HUES64 (cell line): ENCODE data around the gene DIP2C.
"Not testable (repeated sequence)": the region's sequence is repeated elsewhere in the genome, so short reads cannot be mapped to it uniquely, and the experiment has no call there.

Experiments
- H3K27ac ChIP-seq: 2 replicates; pipeline ENCODE4 v1.7.0; 2013; ENCODE audit warnings: low read depth, low read length, inconsistent platforms
- H3K27me3 ChIP-seq: 2 replicates; pipeline ENCODE4 v1.6.1; 2013; ENCODE audit warnings: mild to moderate bottlenecking, low read length; ENCODE audit not compliant: insufficient read depth
- H3K36me3 ChIP-seq: 2 replicates; pipeline ENCODE4 v1.6.1; 2013; ENCODE audit warnings: mild to moderate bottlenecking, low read length; ENCODE audit not compliant: insufficient read depth
- H3K4me1 ChIP-seq: 2 replicates; pipeline ENCODE4 v1.6.1; 2013; ENCODE audit warnings: mild to moderate bottlenecking, low read length, moderate library complexity; ENCODE audit not compliant: insufficient read depth
- H3K4me3 ChIP-seq: 2 replicates; pipeline ENCODE4 v1.5.1; 2013; ENCODE audit warnings: mild to moderate bottlenecking, low read length, moderate library complexity
- H3K9ac ChIP-seq: 2 replicates; pipeline ENCODE4 v1.6.1; 2013; ENCODE audit warnings: mild to moderate bottlenecking, low read depth, low read length
- H3K9me3 ChIP-seq: 2 replicates; pipeline ENCODE4 v1.6.1; 2013; ENCODE audit warnings: low read depth, low read length; ENCODE audit not compliant: insufficient read depth
- WGBS: fragments of 150-250, 120-280 bp; methylation state at CpG from one replicate; pipeline ENCODE4 v1.1.7; 2013; ENCODE audit warnings: missing lambda C conversion rate; 5-methylcytosine and 5-hydroxymethylcytosine counted together

Gene DIP2C

GRCh38 chr10:406976-407375 lies 282.5 kb downstream of the DIP2C start:
- Histone ChIP-seq H3K4me3 (no peak overlapping the region), H3K4me1 (no peaks in the 10 kb centered on the region; the same call in 1 of the 2 replicates), H3K9me3 (no peaks in the 10 kb centered on the region), H3K27me3 (no peaks in the 10 kb centered on the region), H3K36me3 (peaks cover 24% of the 10 kb centered on the region), H3K9ac (no peak overlapping the region), H3K27ac (no peak overlapping the region)
- WGBS, result 97% methylated on average over 13 of the region's 13 CpGs

- peaks cover 24% of the 10 kb centered on the region for H3K36me3 ChIP-seq
- H3K4me1 ChIP-seq, result no peaks in the 10 kb centered on the region; the same call in 1 of the 2 replicates
- no peak overlapping the region for H3K9ac ChIP-seq
- no peaks in the 10 kb centered on the region for H3K9me3 ChIP-seq
- WGBS, result 86% methylated on average over 12 of the region's 12 CpGs
- H3K27ac ChIP-seq, result no peak overlapping the region
- no peak overlapping the region for H3K4me3 ChIP-seq
- no peaks in the 10 kb centered on the region for H3K27me3 ChIP-seq
Measured at GRCh38 chr10:405648-406047, 283.8 kb downstream of the DIP2C start.

- Histone ChIP-seq H3K27me3 (no peaks in the 10 kb centered on the region), H3K9me3 (no peaks in the 10 kb centered on the region), H3K4me1 (no peaks in the 10 kb centered on the region; the same call in 1 of the 2 replicates), H3K36me3 (peaks cover 24% of the 10 kb centered on the region), H3K4me3 (no peak overlapping the region), H3K9ac (no peak overlapping the region), H3K27ac (no peak overlapping the region)
- 95% methylated on average over 9 of the region's 9 CpGs for WGBS
Measured at GRCh38 chr10:404991-405390, 284.5 kb downstream of the DIP2C start.

GRCh38 chr10:404346-404745 lies 285.1 kb downstream of the DIP2C start:
- peaks cover 24% of the 10 kb centered on the region for H3K36me3 ChIP-seq
- no peaks in the 10 kb centered on the region for H3K27me3 ChIP-seq
- no peak overlapping the region for H3K9ac ChIP-seq
- H3K9me3 ChIP-seq, result no peaks in the 10 kb centered on the region
- 91% methylated on average over 4 of the region's 4 CpGs for WGBS
- H3K4me3 ChIP-seq, result no peak overlapping the region
- no peaks in the 10 kb centered on the region; the same call in 1 of the 2 replicates for H3K4me1 ChIP-seq
- H3K27ac ChIP-seq, result no peak overlapping the region

- no peaks in the 10 kb centered on the region; the same call in 1 of the 2 replicates for H3K4me1 ChIP-seq
- no peaks in the 10 kb centered on the region for H3K9me3 ChIP-seq
- H3K4me3 ChIP-seq, result no peak overlapping the region
- no peaks in the 10 kb centered on the region for H3K27me3 ChIP-seq
- no peaks in the 10 kb centered on the region for H3K36me3 ChIP-seq
- no peak overlapping the region for H3K9ac ChIP-seq
- H3K27ac ChIP-seq, result no peak overlapping the region
- WGBS, result 88% methylated on average over 22 of the region's 22 CpGs
Measured at GRCh38 chr10:398954-399353, 290.5 kb downstream of the DIP2C start.

- 94% methylated on average over 18 of the region's 18 CpGs for WGBS
- Histone ChIP-seq H3K9me3 (no peaks in the 10 kb centered on the region), H3K4me1 (no peaks in the 10 kb centered on the region; the same call in 1 of the 2 replicates), H3K27me3 (no peaks in the 10 kb centered on the region), H3K4me3 (no peak overlapping the region), H3K9ac (no peak overlapping the region), H3K36me3 (no peaks in the 10 kb centered on the region), H3K27ac (no peak overlapping the region)
Measured at GRCh38 chr10:397321-398068, 292.0 kb downstream of the DIP2C start.

GRCh38 chr10:396535-397220 lies 292.8 kb downstream of the DIP2C start:
- Histone ChIP-seq H3K4me3 (no peak overlapping the region), H3K27me3 (no peaks in the 10 kb centered on the region), H3K9me3 (no peaks in the 10 kb centered on the region), H3K4me1 (no peaks in the 10 kb centered on the region; the same call in 1 of the 2 replicates), H3K27ac (no peak overlapping the region), H3K9ac (no peak overlapping the region), H3K36me3 (no peaks in the 10 kb centered on the region)
- WGBS, result 91% methylated on average over 8 of the region's 8 CpGs

GRCh38 chr10:396107-396506 lies 293.4 kb downstream of the DIP2C start:
- Histone ChIP-seq H3K27ac (no peak overlapping the region), H3K9ac (no peak overlapping the region), H3K9me3 (no peaks in the 10 kb centered on the region), H3K4me3 (no peak overlapping the region), H3K27me3 (no peaks in the 10 kb centered on the region), H3K4me1 (no peaks in the 10 kb centered on the region; the same call in 1 of the 2 replicates), H3K36me3 (no peaks in the 10 kb centered on the region)
- WGBS, result 100% methylated on average over 4 of the region's 5 CpGs

GRCh38 chr10:395665-396064 lies 293.8 kb downstream of the DIP2C start:
- Histone ChIP-seq H3K9ac (no peak overlapping the region), H3K36me3 (no peaks in the 10 kb centered on the region), H3K4me3 (no peak overlapping the region), H3K4me1 (no peaks in the 10 kb centered on the region; the same call in 1 of the 2 replicates), H3K9me3 (no peaks in the 10 kb centered on the region), H3K27me3 (no peaks in the 10 kb centered on the region), H3K27ac (no peak overlapping the region)
- 93% methylated on average over 7 of the region's 7 CpGs for WGBS

GRCh38 chr10:394439-395101 lies 294.9 kb downstream of the DIP2C start:
- H3K4me1 ChIP-seq, H3K9me3 ChIP-seq, H3K4me3 ChIP-seq, H3K27me3 ChIP-seq, H3K36me3 ChIP-seq: not testable (repeated sequence)
- 69% methylated on average over 21 of the region's 21 CpGs for WGBS
- Histone ChIP-seq H3K9ac (0 out of 2 replicates have a peak overlapping the region, but pooled peaks have one; percentile 29), H3K27ac (peak overlapping the region; percentile 47; the same call in 1 of the 2 replicates)
